Measurements from ENCODE around the gene CACNB4. TPM values are rescaled to one million over a fixed set of nuclear protein-coding genes. Genes with fewer than 3 reads are reported as not detected.

Gene CACNB4
- total and polyA plus RNA-seq, 9 of the 15 experiments (the other 6 are each of a cell fraction or from before 2014, with no cell fraction given) = 0.01 to 0.20 (median 0.04) TPM; not detected in 1

DNA sequence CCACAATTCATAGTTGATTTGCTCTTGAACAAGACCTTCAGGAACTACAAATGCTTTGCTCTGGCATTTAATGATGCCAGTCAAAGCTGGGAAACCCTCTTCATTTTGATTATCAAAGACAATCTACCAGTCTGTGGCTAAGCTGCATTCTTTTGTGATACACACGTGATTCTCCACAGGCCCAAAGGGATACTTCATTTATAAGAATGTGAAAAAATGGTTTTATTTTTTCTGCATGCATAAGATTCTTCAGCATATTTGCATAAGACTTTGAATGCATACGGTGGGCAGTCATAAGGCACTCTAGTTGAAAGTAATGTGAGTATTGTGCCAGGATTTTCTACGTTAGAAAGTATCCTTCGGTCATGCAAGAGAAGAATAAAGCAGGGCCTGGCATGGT is 237.7 kb downstream of the CACNB4 start (continued):
- no peak for TF ChIP-seq CEBPG (CRISPR knock-in tag; IDR thresholded peaks at IDR 0.05)
- TF ChIP-seq CEBPG (tag; conservative IDR thresholded peaks at IDR 0.05 in 1 of 2, IDR thresholded peaks at IDR 0.05 in 1 of 2) = no peak
- no peak for TF ChIP-seq FOXJ3 (CRISPR knock-in tag; IDR thresholded peaks at IDR 0.05)
- TF ChIP-seq STAT5B (CRISPR knock-in tag; IDR thresholded peaks at IDR 0.05) = no peak
- no peak for TF ChIP-seq ESRRA (IDR thresholded peaks at IDR 0.05; ENCODE audit: borderline replicate concordance, low read depth)
- no peak for TF ChIP-seq ZBTB17 (CRISPR knock-in tag; IDR thresholded peaks at IDR 0.05)
- no peak for TF ChIP-seq ZNF707 (CRISPR knock-in tag; conservative IDR thresholded peaks at IDR 0.05)
- no peak for TF ChIP-seq KDM1A (IDR thresholded peaks at IDR 0.05)

DNA sequence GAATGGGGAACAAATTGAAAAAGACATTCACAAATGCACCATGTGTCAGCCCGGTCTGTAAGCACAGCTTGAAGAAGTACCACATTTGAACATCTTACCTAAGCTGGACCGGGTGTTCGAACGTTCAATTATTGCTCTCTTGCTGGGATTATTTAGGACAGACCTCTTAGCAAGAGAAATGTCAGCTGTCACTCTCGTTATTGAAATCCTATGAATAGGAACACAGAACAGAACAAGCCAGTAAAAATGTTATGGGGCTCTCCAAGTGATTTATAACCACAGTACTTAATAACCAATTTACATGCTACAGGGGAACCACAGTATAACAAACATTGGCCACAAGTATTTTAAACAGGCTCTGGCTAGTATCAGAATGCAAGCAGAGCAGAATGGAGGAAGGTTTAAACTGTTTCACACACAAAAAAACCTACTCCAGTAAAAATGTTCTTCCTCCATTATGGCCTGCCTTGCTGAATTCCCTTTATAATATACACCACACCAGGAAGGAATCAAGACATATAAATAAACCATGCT is 238.2 kb downstream of the CACNB4 start:
- H3K9me3 ChIP-seq (replicated peaks; ENCODE audit: control insufficient read depth, insufficient read depth, low read depth, low read length) = no peaks in the 10 kb centered on the region
- H3K27me3 ChIP-seq (ENCODE audit: control insufficient read depth in 2 of 2, insufficient read depth in 2 of 2, low read length in 2 of 2) = peaks cover 0 to 13% of the 10 kb centered on the region in 2 experiments; a peak in 4 of 5 replicates
- no peaks in the 10 kb centered on the region for H3K79me2 ChIP-seq (ENCODE audit: control insufficient read depth, insufficient read depth, low read length)
- H3K9me1 ChIP-seq (ENCODE audit: control insufficient read depth, insufficient read depth, low read length) = no peaks in the 10 kb centered on the region
- H3K4me2 ChIP-seq (ENCODE audit: insufficient read depth, low read length) = no peak overlapping the region
- POLR2A ChIA-PET = interaction anchor here (1.1 kb wide), 1 partner anchor 25 kb away, joined by 3 read pairs; no protein-coding TSS in a partner anchor
- H3K9ac ChIP-seq (ENCODE audit: insufficient read depth in 1 of 2, low read depth in 2 of 2, low read length in 2 of 2) = no peak overlapping the region
- no peaks in the 10 kb centered on the region for H3K4me1 ChIP-seq (replicated peaks in 1 of 2; ENCODE audit: control insufficient read depth in 2 of 2, insufficient read depth in 2 of 2, low read length in 2 of 2)
- in situ Hi-C loops (cut with MboI) = no loop called here
- intact Hi-C loops (cut with micrococcal nuclease) = no loop called here
- H3K27ac ChIP-seq (ENCODE audit: extremely low read depth, low read depth, low read length) = no peak overlapping the region
- ATAC-seq (no peak), FAIRE-seq (no peak), DNase-seq (ENCODE audit: extremely low read depth in 1 of 4, low spot score in 3 of 4) (no peak)
- no TSS peak for BruUV-seq (replicated peaks)
- H3K4me3 ChIP-seq = no peak overlapping the region
- no peak for TF ChIP-seq ZNF586 (CRISPR knock-in tag; conservative IDR thresholded peaks at IDR 0.05)
- no peaks in the 10 kb centered on the region for H4K20me1 ChIP-seq (replicated peaks; ENCODE audit: control insufficient read depth, insufficient read depth, low read length)
- H3K36me3 ChIP-seq (ENCODE audit: control insufficient read depth, insufficient read depth, low read length) = no peaks in the 10 kb centered on the region
- CTCF ChIA-PET (ENCODE audit: low intra/inter-chr PET ratio) = no interaction called here
- WGBS (ENCODE audit: insufficient coverage, low coverage, missing lambda C conversion rate) = 0% methylated on average over 5 of the region's 5 CpGs
- H2AFZ ChIP-seq (ENCODE audit: low read depth, low read length) = no peak overlapping the region

Measured in K562 (cell line).